Mesendoderm (in vitro differentiated cells): ENCODE measurements around the gene PXK.
A peak's percentile ranks its signal among the peaks of the same experiment; 100 is the strongest.

Experiments used
- DNase-seq: peaks from one replicate; pipeline ENCODE4 v3.0.0; 2013
- H2AK5ac ChIP-seq: 2 replicates; pipeline ENCODE4 v1.6.1; 2013; ENCODE audit warnings: low read length, inconsistent platforms
- H2BK120ac ChIP-seq: 2 replicates; pipeline ENCODE4 v1.6.1; 2013; ENCODE audit warnings: low read depth, mild to moderate bottlenecking, low read length, moderate library complexity, mixed read lengths
- H2BK15ac ChIP-seq: replicated peaks from 2 replicates; pipeline ENCODE4 v1.6.1; 2013; ENCODE audit warnings: low read depth, mild to moderate bottlenecking, moderate library complexity
- H2BK5ac ChIP-seq: 2 replicates; pipeline ENCODE4 v1.6.1; 2013; ENCODE audit warnings: low read length, inconsistent platforms
- H3K18ac ChIP-seq: 2 replicates; pipeline ENCODE4 v1.6.1; 2013; ENCODE audit warnings: mild to moderate bottlenecking, low read length, mixed read lengths
- H3K23ac ChIP-seq: one replicate; pipeline ENCODE4 v1.6.1; 2013; ENCODE audit warnings: low read length
- H3K27ac ChIP-seq: 2 replicates; pipeline ENCODE4 v1.5.1; 2013; ENCODE audit warnings: low read depth, mild to moderate bottlenecking, inconsistent platforms, low read length, moderate library complexity
- H3K27me3 ChIP-seq: 2 replicates; pipeline ENCODE4 v1.6.1; 2013; ENCODE audit warnings: low read length, control low read depth, mild to moderate bottlenecking, inconsistent platforms; ENCODE audit not compliant: insufficient read depth, poor library complexity
- H3K36me3 ChIP-seq: 2 replicates; pipeline ENCODE4 v1.6.1; 2013; ENCODE audit warnings: low read length, inconsistent platforms; ENCODE audit not compliant: control insufficient read depth, insufficient read depth
- H3K4ac ChIP-seq: one replicate; pipeline ENCODE4 v1.6.1; 2013; ENCODE audit warnings: low read depth, mild to moderate bottlenecking, low read length, moderate library complexity
- H3K4me1 ChIP-seq: 2 replicates; pipeline ENCODE4 v1.6.1; 2013; ENCODE audit warnings: low read depth, low read length, inconsistent platforms; ENCODE audit not compliant: control insufficient read depth
- H3K4me2 ChIP-seq: 2 replicates; pipeline ENCODE4 v1.6.1; 2013; ENCODE audit warnings: low read length
- H3K4me3 ChIP-seq: 2 replicates; pipeline ENCODE4 v1.5.1; 2013; ENCODE audit warnings: mild to moderate bottlenecking, low read length
- H3K56ac ChIP-seq: one replicate; pipeline ENCODE4 v1.6.1; 2013; ENCODE audit warnings: low read length
- H3K79me1 ChIP-seq: 2 replicates; pipeline ENCODE4 v1.6.1; 2013; ENCODE audit warnings: low read length, inconsistent platforms
- H3K79me2 ChIP-seq: 2 replicates; pipeline ENCODE4 v1.6.1; 2013; ENCODE audit warnings: mild to moderate bottlenecking, low read length; ENCODE audit not compliant: control insufficient read depth, insufficient read depth
- H3K9ac ChIP-seq: 2 replicates; pipeline ENCODE4 v1.6.1; 2013; ENCODE audit warnings: low read length, inconsistent platforms
- H4K5ac ChIP-seq: one replicate; pipeline ENCODE4 v1.6.1; 2013; ENCODE audit warnings: low read length
- H4K8ac ChIP-seq: one replicate; pipeline ENCODE4 v1.6.1; 2013; ENCODE audit warnings: low read depth, mild to moderate bottlenecking, control low read depth, low read length, moderate library complexity
- WGBS: extraction: QIAGEN DNeasy Blood & Tissue Kit; methylation state at CpG from one replicate; pipeline ENCODE4 v1.1.7; 2013; ENCODE audit warnings: low lambda C conversion rate, missing lambda C conversion rate; ENCODE audit not compliant: insufficient coverage; ENCODE audit errors: extremely low coverage; 5-methylcytosine and 5-hydroxymethylcytosine counted together

The PXK gene

DNA sequence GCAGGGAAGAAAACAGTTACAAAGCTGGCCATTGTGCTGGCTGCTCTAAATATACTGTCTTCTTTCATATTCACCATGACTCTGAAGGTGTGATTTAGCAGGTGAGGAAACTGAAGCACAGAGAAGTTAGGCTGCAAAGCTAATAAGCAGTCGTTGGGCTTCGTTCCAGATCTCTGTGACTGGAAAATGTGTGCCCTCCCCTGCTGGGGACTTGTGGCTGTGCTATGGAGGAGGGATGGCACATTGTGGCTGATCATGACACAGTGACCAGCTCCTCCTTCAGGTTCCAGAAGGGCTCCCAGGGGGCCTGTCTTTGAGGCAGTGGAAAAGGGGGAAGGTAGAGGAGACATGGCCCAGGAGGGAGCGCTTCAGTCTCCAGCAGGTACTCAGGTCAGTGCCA, 19.2 kb downstream of the PXK start:
- Histone ChIP-seq H2BK120ac (no peak overlapping the region), H3K18ac (no peak overlapping the region), H3K79me2 (no peaks in the 10 kb centered on the region), H3K4ac (no peak overlapping the region), H3K4me2 (no peak overlapping the region), H3K36me3 (no peaks in the 10 kb centered on the region), H4K5ac (no peak overlapping the region), H3K4me3 (no peak overlapping the region), H3K56ac (peak overlapping the region; percentile 62), H4K8ac (no peak overlapping the region), H3K23ac (no peak overlapping the region), H3K9ac (no peak overlapping the region), H3K79me1 (no peaks in the 10 kb centered on the region), H2BK5ac (no peak overlapping the region), H3K4me1 (no peaks in the 10 kb centered on the region), H3K27ac (no peak overlapping the region), H2BK15ac (no peak overlapping the region), H3K27me3 (no peaks in the 10 kb centered on the region), H2AK5ac (no peak overlapping the region)
- DNase-seq: peak; percentile 55
- WGBS: no CpG with 5 or more reads among the region's 3 CpGs

DNA sequence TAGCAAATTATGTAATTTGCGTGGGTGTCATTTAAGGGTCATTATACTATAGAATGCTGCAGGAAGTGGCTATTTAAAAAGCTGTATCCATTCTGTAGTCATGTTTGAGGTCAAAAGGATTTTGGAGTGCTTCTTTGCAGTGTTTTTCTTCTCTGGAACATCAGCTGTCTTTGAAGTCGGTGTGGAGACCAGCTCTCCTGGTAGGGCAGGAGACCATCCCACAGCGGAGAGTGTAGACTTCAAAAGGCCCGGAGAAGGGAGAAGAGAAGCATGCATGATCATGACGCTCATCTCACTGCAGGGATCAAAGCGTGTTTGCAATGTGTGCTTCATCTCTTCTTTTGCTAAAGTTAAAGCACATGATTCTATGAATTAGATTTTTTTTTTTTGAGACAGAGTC, 19.9 kb downstream of the PXK start:
- H2BK5ac ChIP-seq: no peak overlapping the region
- no peak overlapping the region for H2AK5ac ChIP-seq
- WGBS: no CpG with 5 or more reads among the region's 6 CpGs
- H3K18ac ChIP-seq: no peak overlapping the region
- no peak for DNase-seq
- H2BK15ac ChIP-seq: no peak overlapping the region
- H3K27ac ChIP-seq: no peak overlapping the region
- no peaks in the 10 kb centered on the region for H3K4me1 ChIP-seq
- no peak overlapping the region for H3K4me2 ChIP-seq
- H3K4me3 ChIP-seq: no peak overlapping the region
- no peaks in the 10 kb centered on the region for H3K79me2 ChIP-seq
- no peak overlapping the region for H4K8ac ChIP-seq
- no peak overlapping the region for H4K5ac ChIP-seq
- H3K9ac ChIP-seq: no peak overlapping the region
- no peaks in the 10 kb centered on the region for H3K27me3 ChIP-seq
- H3K23ac ChIP-seq: no peak overlapping the region
- no peaks in the 10 kb centered on the region for H3K79me1 ChIP-seq
- no peak overlapping the region for H3K4ac ChIP-seq
- no peak overlapping the region for H3K56ac ChIP-seq
- H2BK120ac ChIP-seq: no peak overlapping the region
- H3K36me3 ChIP-seq: no peaks in the 10 kb centered on the region

DNA sequence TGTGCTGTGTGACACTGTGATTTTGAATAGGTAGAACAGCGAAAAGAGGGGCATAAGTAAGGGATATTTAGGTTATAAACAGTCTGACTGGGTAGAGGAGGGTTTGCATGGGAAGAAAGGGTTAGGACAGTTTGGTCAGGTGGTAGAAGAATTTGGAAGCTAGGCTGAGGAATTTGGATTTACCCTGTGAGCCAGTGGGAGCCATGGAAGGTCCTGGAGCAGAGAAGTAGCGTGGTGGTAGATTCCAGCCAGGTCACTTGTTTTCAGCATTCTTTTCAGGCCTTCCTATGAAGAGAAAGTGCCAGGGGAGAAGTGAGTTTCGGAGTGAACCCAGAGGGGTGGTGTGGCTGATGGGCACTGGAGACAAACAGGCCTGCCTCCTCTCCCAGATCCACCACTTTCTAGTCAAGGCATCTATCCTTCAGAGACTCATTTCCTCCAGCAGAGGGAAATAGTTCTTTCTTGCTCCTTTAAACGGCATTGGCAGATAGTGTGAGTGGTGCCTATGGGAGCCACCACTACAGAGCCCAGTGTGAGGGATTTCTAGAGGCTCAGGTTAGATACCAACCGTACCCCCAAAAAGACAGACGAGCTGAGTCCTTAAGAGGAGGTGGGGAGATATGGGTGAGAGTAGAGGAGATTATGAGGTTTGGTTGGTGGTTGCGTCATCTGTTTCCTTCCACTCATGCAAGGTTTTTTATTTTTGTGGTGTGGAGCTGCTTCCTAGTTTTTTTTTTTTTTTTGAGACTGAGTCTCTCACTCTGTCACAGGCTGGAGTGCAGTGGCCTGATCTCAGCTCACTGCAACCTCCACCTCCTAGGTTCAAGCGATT, 21.2 kb downstream of the PXK start:
- Histone ChIP-seq H2BK5ac (no peak overlapping the region), H3K4ac (no peak overlapping the region), H2BK15ac (no peak overlapping the region), H3K56ac (no peak overlapping the region), H3K79me1 (no peaks in the 10 kb centered on the region), H2AK5ac (no peak overlapping the region), H3K9ac (no peak overlapping the region), H3K18ac (no peak overlapping the region), H3K4me1 (no peaks in the 10 kb centered on the region), H3K27ac (no peak overlapping the region), H2BK120ac (no peak overlapping the region), H4K8ac (no peak overlapping the region), H3K36me3 (no peaks in the 10 kb centered on the region), H3K23ac (no peak overlapping the region), H4K5ac (no peak overlapping the region), H3K27me3 (no peaks in the 10 kb centered on the region), H3K79me2 (no peaks in the 10 kb centered on the region), H3K4me3 (no peak overlapping the region), H3K4me2 (no peak overlapping the region)
- WGBS: no CpG with 5 or more reads among the region's 8 CpGs
- DNase-seq: peak; percentile 33

DNA sequence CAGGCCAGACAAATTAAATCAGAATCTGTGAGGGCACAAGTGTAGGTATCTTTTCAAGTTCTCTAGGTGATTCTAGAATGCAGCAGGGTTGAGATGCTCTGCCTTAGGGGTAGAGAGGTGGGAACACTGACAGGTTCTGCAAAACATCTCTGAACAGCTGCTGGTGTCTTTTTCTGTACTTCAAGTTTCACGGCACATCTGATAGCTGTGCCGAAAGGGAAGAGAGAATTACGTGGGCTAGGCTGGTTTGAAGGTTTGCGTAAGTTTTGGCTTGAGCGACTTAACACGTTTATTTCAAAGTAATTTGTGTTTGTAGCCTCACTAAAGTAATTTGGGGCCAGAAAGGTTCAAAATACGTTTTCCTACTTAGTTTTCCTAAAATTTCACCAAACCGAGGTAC, 22.5 kb downstream of the PXK start:
- H2BK15ac ChIP-seq: no peak overlapping the region

DNA sequence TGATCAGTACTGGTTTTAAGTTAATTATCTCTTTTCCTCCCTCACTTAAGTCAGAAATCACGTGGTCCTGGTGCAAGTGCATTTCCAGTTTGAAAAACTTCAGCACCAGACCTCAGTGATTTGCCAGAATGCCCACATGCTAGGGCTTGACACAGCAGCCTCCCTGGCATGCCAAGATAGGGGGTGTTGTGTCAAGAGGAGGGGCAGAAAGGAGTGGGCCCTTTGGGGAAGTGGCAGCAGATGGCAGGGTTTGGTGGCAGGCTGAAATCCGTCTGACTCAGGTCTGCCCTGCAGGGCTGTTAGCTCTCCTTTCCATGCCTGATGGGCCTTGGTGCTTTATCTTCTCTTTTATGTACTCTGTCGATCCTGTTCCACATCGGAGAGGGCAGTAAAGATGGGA, 23.4 kb downstream of the PXK start:
- no peak for DNase-seq
- no peak overlapping the region for H3K23ac ChIP-seq
- H3K18ac ChIP-seq: no peak overlapping the region
- no peak overlapping the region for H3K27ac ChIP-seq
- H2BK15ac ChIP-seq: no peak overlapping the region
- no peaks in the 10 kb centered on the region for H3K27me3 ChIP-seq
- H3K4me2 ChIP-seq: no peak overlapping the region
- H2AK5ac ChIP-seq: no peak overlapping the region
- no peak overlapping the region for H2BK120ac ChIP-seq
- H3K4me1 ChIP-seq: no peaks in the 10 kb centered on the region
- H3K4me3 ChIP-seq: no peak overlapping the region
- H3K36me3 ChIP-seq: no peaks in the 10 kb centered on the region
- H3K79me2 ChIP-seq: no peaks in the 10 kb centered on the region
- no peak overlapping the region for H3K4ac ChIP-seq
- no peak overlapping the region for H4K8ac ChIP-seq
- no peak overlapping the region for H4K5ac ChIP-seq
- WGBS: no CpG with 5 or more reads among the region's 4 CpGs
- H3K9ac ChIP-seq: no peak overlapping the region
- no peak overlapping the region for H3K56ac ChIP-seq
- no peaks in the 10 kb centered on the region for H3K79me1 ChIP-seq
- no peak overlapping the region for H2BK5ac ChIP-seq

More for the DNA sequence above, 22.5 kb downstream of the PXK start:
- Histone ChIP-seq H2BK5ac (no peak overlapping the region), H3K79me2 (no peaks in the 10 kb centered on the region), H3K23ac (no peak overlapping the region), H3K4me1 (no peaks in the 10 kb centered on the region), H3K36me3 (no peaks in the 10 kb centered on the region), H3K18ac (no peak overlapping the region), H3K4ac (no peak overlapping the region), H3K27me3 (no peaks in the 10 kb centered on the region), H3K4me3 (no peak overlapping the region), H2BK120ac (no peak overlapping the region), H4K5ac (no peak overlapping the region), H3K79me1 (no peaks in the 10 kb centered on the region), H3K4me2 (no peak overlapping the region), H4K8ac (no peak overlapping the region), H3K9ac (no peak overlapping the region), H3K27ac (no peak overlapping the region), H2AK5ac (no peak overlapping the region), H3K56ac (no peak overlapping the region)
- whole genome bisulfite sequencing: no CpG with 5 or more reads among the region's 8 CpGs
- no peak for DNase-seq

DNA sequence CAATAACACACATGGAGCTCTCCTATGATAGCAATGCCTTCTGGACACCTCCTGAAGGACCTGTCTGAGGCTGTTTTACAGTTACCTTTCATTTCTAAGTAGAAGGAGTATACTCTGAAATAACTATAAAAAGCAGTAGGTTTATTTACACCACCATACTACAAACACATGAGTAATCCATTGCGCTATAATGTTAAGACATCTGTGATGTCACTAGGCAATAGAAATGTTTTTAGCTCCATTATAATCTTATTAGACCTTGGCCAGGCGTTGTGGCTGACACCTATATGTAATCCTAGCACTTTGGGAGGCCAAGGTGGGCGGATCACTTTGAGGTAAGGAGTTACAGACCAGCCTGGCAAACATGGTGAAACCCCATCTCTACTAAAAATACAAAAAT, 24.7 kb downstream of the PXK start:
- Histone ChIP-seq H3K18ac (no peak overlapping the region), H3K4me1 (no peaks in the 10 kb centered on the region), H3K4me2 (no peak overlapping the region), H3K4me3 (no peak overlapping the region), H3K9ac (no peak overlapping the region), H2AK5ac (no peak overlapping the region), H2BK5ac (no peak overlapping the region), H2BK15ac (no peak overlapping the region), H3K4ac (no peak overlapping the region), H2BK120ac (no peak overlapping the region), H3K23ac (no peak overlapping the region), H3K56ac (no peak overlapping the region), H3K27ac (no peak overlapping the region), H4K8ac (no peak overlapping the region), H3K79me1 (no peaks in the 10 kb centered on the region), H4K5ac (no peak overlapping the region), H3K27me3 (no peaks in the 10 kb centered on the region), H3K36me3 (no peaks in the 10 kb centered on the region), H3K79me2 (no peaks in the 10 kb centered on the region)
- no peak for DNase-seq
- no CpG with 5 or more reads among the region's 3 CpGs for WGBS
